ENCODE data around the gene BTBD16. TPM values are rescaled to one million over a fixed set of nuclear protein-coding genes. Genes with fewer than 3 reads are reported as not detected.

BTBD16 gene
- total RNA-seq, 1 donor from 2014 or later = 1.3 TPM

DNA sequence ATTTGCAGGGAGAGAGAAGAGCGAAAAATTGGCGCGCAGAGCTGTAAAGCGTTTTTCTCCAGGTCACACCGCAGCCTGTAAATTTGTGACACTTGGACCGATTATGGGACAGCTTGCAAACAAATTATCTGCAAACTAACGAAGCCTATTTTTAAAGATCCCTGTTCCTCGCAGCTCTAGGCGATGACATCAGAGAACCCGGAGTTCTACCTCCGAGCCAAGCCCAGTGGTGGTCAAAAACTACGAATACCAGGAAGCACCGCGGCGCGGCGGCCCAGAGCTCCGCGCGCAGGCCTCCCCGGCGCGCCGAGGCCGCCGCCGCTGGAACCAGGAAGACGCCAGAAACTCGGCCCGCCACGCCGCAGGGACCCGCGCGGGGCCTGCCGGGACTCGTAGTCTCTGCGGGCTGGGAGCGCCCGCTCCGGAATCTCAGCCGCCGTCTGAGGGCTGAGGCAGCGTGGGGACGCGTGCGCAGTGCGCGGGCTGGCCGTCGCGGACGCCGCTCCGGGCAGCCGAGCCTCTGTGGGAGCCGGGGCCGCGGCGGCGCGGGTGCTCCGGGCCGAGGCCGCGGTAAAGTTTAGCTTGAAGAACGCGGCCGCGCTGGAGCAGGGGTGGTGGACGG is 103.3 kb downstream of the BTBD16 start, which contains the start of gene PLEKHA1:
PLEKHA1 (plus strand) TSS at position 472 of the 622 bp plus-strand sequence. CDS start 18,493 bp downstream, outside the sequence.
- DNase-seq = peak; percentile 93

DNA sequence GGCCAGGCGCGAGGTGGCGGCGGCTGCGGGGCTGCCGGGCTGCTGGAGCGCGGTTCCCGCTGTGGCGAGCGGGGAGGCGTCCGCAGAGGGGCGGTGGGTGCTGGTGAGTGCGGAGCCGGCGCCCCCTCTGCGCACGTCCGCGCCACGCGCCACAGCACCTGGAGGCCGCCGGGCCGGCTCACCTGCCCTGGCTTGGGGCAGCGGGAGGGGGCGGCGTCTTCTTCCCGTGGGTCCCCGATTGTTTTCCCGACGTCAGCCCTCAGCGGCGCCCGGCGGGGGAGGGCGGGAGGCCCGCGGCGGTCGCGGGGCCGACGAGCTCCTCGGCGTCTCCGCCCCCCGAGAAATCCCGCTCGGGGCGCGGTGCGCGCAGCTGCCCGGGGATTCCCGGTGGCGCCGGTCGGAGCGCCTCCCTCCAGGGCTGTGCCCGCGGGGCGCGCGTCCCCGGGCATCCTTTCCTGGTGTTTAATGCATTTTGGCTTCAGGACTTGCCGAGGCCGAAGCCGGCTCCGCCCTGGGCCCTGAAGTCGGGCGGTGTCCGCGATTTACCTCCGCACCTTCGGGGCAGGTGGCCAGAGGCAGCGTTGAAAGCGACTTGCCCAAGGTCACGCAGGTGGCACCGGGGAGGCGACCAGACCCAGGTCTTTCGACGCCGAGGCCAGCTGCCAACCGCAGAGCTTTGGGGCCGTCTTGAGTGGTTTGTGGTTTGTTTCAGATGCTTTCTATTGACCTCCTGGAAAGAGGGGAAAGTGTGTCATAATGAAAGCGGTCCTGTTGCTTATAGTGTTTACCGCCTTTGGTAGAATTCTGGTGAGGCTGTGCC is 104.0 kb downstream of the BTBD16 start:
- DNase-seq = peak; percentile 12

DNA sequence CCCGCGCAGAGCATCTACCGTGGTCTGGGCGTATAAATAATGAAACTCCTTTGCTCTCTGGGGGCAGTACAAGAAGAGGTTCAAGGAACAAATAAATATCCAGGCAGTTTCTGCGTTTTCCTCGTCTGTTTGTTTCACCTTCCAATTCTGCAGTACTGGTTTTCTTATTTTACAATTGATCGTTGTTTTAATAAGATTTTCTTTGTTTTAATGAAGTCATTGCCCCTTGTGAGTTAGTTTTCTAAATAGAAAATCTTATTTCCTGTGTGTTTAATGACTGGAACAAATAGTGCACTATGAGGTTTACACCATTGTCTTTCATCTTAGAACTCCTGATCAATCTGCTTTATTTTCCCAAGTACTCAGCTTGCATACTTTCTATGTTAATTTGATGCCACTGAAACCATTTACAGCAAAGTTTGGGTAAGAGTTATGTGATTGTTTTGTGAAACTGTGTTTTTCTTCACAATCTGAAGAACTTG is 104.6 kb downstream of the BTBD16 start:
- no peak for DNase-seq

DNA sequence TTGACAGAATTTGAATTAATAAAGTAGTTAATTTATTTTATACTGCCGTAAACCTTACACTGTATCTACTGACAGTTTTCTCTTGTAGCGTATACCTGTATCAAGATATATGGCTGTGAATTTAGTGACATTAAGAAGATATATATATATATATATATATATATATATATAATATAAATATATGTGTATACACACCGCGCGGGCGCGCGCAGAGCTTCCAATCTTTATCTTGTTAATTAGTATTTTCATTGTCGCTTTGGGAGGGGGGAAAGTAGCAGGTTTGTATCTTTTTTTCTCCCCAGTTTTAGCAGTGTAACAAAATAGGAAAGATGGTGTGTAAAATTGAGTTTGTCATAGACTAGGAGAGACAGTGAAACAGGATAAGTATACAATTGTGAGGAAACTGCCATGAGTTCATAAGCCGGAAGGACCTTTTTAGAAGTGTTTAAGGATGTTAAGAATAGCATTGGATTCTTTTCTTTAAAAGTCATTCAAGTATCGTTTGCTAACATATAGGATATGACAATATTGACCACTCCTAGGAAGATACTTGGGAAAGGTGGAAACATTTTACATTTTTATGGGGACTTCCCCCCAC is 105.4 kb downstream of the BTBD16 start:
- DNase-seq = no peak

DNA sequence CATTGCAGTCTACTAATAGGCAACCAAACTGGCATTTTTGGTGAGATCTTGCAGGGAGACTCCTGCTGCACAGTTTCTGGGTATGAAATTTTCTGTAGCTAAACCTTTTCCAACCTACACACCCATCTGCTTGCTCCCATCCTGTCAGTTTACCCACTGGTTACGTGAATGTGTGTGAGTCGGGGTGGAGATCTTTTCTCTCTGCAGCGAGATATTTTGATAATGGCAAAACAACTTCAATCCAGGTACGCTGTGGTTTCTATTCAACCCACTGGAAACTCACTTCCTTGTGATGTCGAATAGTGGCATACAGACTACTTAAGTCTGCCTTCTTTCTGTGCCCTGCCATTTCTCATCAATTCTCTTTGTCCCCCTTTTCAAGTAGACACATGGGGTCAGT is 107.9 kb downstream of the BTBD16 start:
- DNase-seq = no peak

DNA sequence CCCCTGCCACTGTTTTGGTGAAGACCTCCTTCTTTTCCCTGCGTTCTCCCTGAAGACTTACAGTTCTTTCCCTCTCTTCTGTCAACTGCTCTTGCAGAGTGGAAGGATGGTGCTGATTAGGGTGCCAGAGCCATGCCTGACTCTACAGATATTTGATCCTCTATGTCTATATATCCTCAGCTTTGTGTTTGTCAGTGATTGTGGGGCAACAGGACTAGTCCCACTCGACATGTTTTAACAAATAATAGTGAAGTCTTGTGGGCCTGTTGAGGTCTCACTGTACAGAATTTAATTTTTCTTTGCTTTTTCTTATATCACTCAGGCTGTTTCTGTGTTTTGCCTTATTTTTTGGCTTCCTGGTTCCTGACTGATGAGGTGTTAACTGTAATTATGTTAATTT is 108.4 kb downstream of the BTBD16 start:
- DNase-seq = no peak

DNA sequence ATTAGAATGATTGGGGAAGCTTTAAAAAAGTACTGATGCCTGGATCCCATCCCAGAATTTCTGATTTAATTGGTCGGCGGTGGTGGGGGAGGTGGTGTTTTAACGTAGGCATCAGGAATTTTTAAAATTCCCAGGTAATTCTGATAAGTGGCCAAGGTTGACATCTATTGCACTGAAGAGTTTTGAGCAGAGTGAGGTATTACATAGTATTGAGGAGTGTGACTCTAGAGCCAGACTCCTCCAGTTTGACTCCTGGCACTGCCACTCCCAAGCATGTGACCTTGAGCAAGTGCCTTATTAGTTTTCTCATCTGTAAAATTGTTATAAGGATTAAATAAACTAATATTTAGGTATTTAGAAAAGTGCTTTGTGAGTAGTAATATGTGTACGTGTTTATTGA is 109.6 kb downstream of the BTBD16 start:
- no peak for DNase-seq

DNA sequence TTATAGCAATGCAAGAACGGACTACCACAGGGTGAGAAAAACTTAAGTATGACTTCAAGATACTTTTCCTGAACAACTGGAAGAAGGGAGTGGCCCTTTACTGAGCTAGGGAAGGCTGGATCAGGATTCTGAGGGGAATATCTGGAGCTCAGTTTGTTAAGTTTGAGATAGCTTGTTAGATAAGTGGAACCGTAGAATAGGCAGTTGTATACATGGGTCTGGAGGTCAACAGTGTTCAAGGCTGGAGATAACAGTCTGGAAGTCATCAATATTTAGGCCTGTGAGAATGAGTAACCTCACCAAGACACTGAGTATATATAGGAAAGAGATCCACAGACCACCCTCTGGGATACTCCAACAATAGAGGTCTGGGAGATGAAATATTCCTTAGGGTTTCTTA is 110.6 kb downstream of the BTBD16 start:
- DNase-seq = no peak

DNA sequence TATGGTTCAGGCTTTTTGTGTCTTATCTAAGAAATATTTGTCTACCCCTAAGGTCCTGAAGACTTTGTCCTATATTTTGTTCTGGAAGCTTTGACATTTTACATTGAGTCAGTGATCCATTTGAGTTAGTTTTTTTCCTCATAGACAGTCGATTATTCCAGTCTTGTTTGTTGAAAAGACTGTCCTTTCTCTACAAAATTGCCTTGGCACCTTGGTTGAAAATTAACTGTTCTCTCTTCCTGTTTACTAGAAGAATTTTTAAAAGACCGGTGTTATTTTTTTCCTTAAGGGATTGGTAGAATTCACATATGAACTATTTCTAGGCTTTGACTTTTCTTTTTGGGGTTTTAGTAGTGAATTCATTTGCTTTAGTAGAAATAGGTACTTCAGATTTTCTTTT is 115.4 kb downstream of the BTBD16 start:
- DNase-seq = no peak

DNA sequence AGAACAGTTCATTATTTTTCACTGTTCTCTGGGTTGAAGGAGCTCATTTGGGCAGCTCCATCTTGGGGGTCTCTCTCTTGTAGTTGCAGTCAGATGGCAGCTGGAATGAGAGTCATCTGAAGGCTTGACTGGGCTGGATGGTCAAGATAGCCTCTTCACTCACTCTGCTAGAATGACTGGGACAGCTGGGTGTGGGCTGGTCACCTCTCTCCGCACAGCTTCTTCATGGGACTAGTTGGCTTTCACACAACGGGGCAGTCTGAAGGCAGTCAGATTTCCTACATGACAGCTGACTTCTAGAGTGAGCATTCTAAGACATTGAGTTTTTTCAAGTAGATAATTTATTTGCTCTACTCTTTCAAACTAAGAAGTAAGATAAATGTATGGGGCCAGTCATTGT is 116.5 kb downstream of the BTBD16 start:
- no peak for DNase-seq

Small RNA genes within 50 kb of the gene (small RNA-seq; reads per million reads assigned to genes)
- not detected for gene RNU6-728P (ENCODE audit: low replicate concordance)

Other genes with a start within 250 kb of the BTBD16 start
- 40.2 TPM for gene PLEKHA1, start 103.4 kb downstream of the BTBD16 start, total RNA-seq
- not detected for gene ARMS2, start 183.4 kb downstream of the BTBD16 start, total RNA-seq
- 185 TPM for gene HTRA1, start 190.3 kb downstream of the BTBD16 start, total RNA-seq